Neural crest cell (in vitro differentiated cells): Measurements from ENCODE around the gene DKKL1. TPM values are rescaled to one million over a fixed set of nuclear protein-coding genes. Genes with fewer than 3 reads are reported as not detected.

Experiments used
- DNase-seq: peaks from one replicate; pipeline ENCODE4 v3.0.0; 2021; ENCODE audit warnings: low read depth, mixed read lengths, low spot score
- H3K27ac Mint-ChIP-seq: one replicate; pipeline ENCODE4 v1.8.0; 2021; ENCODE audit warnings: mild to moderate bottlenecking, mixed read lengths; ENCODE audit not compliant: unreplicated experiment
- H3K27me3 Mint-ChIP-seq: 2 replicates; pipeline ENCODE4 v1.8.0; 2021; ENCODE audit warnings: low read depth, mild to moderate bottlenecking, mixed read lengths
- H3K36me3 Mint-ChIP-seq: 2 replicates; pipeline ENCODE4 v1.8.0; 2021; ENCODE audit warnings: low read depth, mild to moderate bottlenecking, mixed read lengths
- H3K4me1 Mint-ChIP-seq: 2 replicates; pipeline ENCODE4 v1.8.0; 2021; ENCODE audit warnings: mixed read lengths
- H3K4me3 Mint-ChIP-seq: one replicate; pipeline ENCODE4 v1.8.0; 2021; ENCODE audit warnings: mild to moderate bottlenecking, mixed read lengths
- H3K9me3 Mint-ChIP-seq: 2 replicates; pipeline ENCODE4 v1.8.0; 2021; ENCODE audit warnings: mixed read lengths
- total RNA-seq: library from RNA; stranded (reverse); gene quantifications from 2 replicates; pipeline ENCODE4 v1.2.1, GENCODE V29; 2021
- TF ChIP-seq, protein P1 (sequence below): fragments of 200-600 bp; sonication (generic); conservative IDR thresholded peaks from 2 replicates; pipeline ENCODE4 v1.5.0; 2021; ENCODE audit warnings: antibody characterized with exemption, mild to moderate bottlenecking

DKKL1 gene
- total RNA-seq, 1 donor from 2014 or later = 2.0 TPM

GRCh38 chr19:49408816-49409440 is 45.3 kb downstream of the DKKL1 start:
- peaks cover 8% of the 10 kb centered on the region for H3K4me1 Mint-ChIP-seq
- TF ChIP-seq, protein P1, sequence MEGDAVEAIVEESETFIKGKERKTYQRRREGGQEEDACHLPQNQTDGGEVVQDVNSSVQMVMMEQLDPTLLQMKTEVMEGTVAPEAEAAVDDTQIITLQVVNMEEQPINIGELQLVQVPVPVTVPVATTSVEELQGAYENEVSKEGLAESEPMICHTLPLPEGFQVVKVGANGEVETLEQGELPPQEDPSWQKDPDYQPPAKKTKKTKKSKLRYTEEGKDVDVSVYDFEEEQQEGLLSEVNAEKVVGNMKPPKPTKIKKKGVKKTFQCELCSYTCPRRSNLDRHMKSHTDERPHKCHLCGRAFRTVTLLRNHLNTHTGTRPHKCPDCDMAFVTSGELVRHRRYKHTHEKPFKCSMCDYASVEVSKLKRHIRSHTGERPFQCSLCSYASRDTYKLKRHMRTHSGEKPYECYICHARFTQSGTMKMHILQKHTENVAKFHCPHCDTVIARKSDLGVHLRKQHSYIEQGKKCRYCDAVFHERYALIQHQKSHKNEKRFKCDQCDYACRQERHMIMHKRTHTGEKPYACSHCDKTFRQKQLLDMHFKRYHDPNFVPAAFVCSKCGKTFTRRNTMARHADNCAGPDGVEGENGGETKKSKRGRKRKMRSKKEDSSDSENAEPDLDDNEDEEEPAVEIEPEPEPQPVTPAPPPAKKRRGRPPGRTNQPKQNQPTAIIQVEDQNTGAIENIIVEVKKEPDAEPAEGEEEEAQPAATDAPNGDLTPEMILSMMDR = no peak
- no peak overlapping the region for H3K27ac Mint-ChIP-seq
- no peak overlapping the region for H3K4me3 Mint-ChIP-seq
- no peaks in the 10 kb centered on the region for H3K36me3 Mint-ChIP-seq
- peaks cover 5% of the 10 kb centered on the region for H3K27me3 Mint-ChIP-seq
- H3K9me3 Mint-ChIP-seq = no peaks in the 10 kb centered on the region
- DNase-seq = no peak

- DNase-seq = no peak
- Mint-ChIP-seq H3K4me1 (peaks cover 8% of the 10 kb centered on the region), H3K4me3 (no peak overlapping the region), H3K27me3 (peaks cover 8% of the 10 kb centered on the region), H3K27ac (no peak overlapping the region), H3K9me3 (no peaks in the 10 kb centered on the region), H3K36me3 (no peaks in the 10 kb centered on the region)
- TF ChIP-seq, protein P1 = no peak
These were observed 45.9 kb downstream of the DKKL1 start for GRCh38 chr19:49409441-49410029.

GRCh38 chr19:49411681-49412326 is 48.1 kb downstream of the DKKL1 start:
- H3K4me1 Mint-ChIP-seq = peaks cover 8% of the 10 kb centered on the region

GRCh38 chr19:49413348-49413747 is 49.7 kb downstream of the DKKL1 start:
- no peak overlapping the region for H3K4me3 Mint-ChIP-seq

More at GRCh38 chr19:49411681-49412326, 48.1 kb downstream of the DKKL1 start:
- H3K4me3 Mint-ChIP-seq = no peak overlapping the region
- no peaks in the 10 kb centered on the region for H3K36me3 Mint-ChIP-seq
- peaks cover 20% of the 10 kb centered on the region for H3K27me3 Mint-ChIP-seq
- no peak overlapping the region for H3K27ac Mint-ChIP-seq
- H3K9me3 Mint-ChIP-seq = no peaks in the 10 kb centered on the region
- TF ChIP-seq, protein P1 = no peak
- no peak for DNase-seq

DNA sequence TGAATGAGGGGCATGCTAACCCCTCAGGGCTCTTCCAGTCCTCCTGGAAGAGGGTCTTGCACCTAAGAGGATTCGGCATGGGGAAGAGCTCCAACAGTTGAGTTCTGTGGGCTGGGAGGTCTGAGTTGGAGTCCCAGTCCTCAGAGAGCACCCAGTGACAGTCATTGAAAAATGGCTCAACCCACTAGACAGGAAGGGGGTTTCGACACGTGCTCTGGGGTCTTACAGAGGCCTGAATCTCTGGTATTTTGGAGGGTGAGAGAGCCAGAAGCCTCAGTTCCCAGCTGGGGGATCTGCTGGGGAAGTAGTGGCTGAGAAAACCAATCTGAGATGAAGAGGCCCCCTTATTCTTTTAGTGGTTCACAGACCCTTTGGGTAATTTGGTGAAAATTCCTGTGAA is 50.6 kb downstream of the DKKL1 start:
- no peak overlapping the region for H3K27ac Mint-ChIP-seq
- H3K4me3 Mint-ChIP-seq = no peak overlapping the region
- no peaks in the 10 kb centered on the region for H3K36me3 Mint-ChIP-seq
- TF ChIP-seq, protein P1 = no peak
- no peak for DNase-seq
- peaks cover 43% of the 10 kb centered on the region for H3K27me3 Mint-ChIP-seq
- H3K9me3 Mint-ChIP-seq = no peaks in the 10 kb centered on the region
- peaks cover 8% of the 10 kb centered on the region for H3K4me1 Mint-ChIP-seq

More at GRCh38 chr19:49413348-49413747, 49.7 kb downstream of the DKKL1 start:
- no peak overlapping the region for H3K27ac Mint-ChIP-seq
- no peak for DNase-seq
- TF ChIP-seq, protein P1 = no peak
- H3K36me3 Mint-ChIP-seq = no peaks in the 10 kb centered on the region
- peaks cover 34% of the 10 kb centered on the region for H3K27me3 Mint-ChIP-seq
- peaks cover 8% of the 10 kb centered on the region for H3K4me1 Mint-ChIP-seq
- no peaks in the 10 kb centered on the region for H3K9me3 Mint-ChIP-seq
